GM12865 (cell line): ENCODE data around the gene AGAP5.

Experiments
- DNase-seq: peaks from one replicate; pipeline ENCODE4 v3.0.0; 2010; ENCODE audit warnings: low read depth
- H3K4me3 ChIP-seq: 2 replicates; pipeline ENCODE4 v1.5.1; 2011; ENCODE audit warnings: mild to moderate bottlenecking, low read depth, low read length, control low read depth
- CTCF ChIP-seq: IDR thresholded peaks from 2 replicates; pipeline ENCODE4 v1.5.1; 2011; ENCODE audit warnings: low read length, control low read depth, low read depth, inconsistent platforms; ENCODE audit not compliant: insufficient read depth; ENCODE audit errors: missing control alignments

Gene AGAP5

DNA sequence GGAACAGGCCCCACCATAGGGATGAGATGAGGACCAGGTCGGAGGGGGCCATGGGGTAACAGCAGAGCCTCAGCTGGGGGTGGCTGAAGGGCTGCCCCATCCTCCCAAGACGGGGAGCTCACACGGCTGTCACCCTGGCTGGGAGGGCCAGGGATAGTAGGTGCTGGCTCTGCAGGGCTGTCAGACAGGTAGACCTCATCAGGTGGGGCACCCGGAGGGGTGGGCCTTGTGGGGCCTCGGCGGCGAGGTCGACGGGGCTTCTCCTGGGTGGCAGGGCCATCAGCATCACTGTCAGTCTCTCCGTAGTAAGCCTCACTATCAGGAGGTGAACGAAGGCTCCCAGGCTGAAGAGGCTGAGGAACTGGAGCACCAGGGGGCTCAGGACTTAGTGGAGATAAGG lies 44.7 kb downstream of the AGAP5 start:
- no peak overlapping the region for H3K4me3 ChIP-seq
- DNase-seq: no peak
- TF ChIP-seq CTCF: no peak

DNA sequence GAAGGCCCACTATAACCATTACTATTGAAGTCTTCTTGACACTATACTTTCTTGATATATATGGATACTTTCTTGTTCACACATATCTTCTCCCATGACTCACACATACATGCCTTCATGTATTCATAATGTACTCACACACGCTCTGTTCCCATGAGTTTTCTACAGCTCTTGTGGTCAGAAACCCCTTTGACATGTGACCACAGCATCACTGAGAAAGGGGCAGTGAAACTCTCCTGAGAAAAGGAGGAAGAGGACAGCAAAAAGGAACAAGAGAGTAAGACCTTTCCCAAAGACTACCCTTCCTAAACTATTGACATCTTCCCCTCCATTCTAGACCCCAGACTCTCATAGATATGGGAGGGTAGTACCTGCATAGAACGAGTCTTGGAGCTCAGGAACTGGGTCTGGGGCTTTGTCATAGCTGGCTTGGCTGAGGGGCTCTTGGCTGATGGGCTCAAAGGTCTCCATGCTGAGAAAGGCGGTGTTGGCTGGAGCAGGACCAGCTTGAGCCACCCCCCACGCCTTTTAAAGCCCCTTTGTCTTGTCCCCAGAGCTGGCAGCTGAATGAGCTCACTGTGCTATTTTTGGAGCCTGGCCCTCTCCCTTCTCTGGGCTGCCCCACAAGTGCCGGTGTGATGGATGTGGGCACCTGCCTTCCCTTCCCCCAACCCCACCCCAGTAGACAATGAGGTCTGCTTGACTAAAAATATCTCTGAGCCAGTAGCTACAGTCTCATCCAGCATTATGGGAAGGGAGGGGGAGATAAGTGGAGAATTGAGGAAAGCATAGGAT lies 47.2 kb downstream of the AGAP5 start:
- H3K4me3 ChIP-seq: peak overlapping the region; percentile 22; the same call in 1 of the 2 replicates
- peak; percentile 79 for DNase-seq
- no peak for TF ChIP-seq CTCF

GRCh38 chr10:73649876-73650536 lies 47.9 kb downstream of the AGAP5 start:
- TF ChIP-seq CTCF: no peak
- DNase-seq: no peak
- no peak overlapping the region; the same call in 1 of the 2 replicates for H3K4me3 ChIP-seq

DNA sequence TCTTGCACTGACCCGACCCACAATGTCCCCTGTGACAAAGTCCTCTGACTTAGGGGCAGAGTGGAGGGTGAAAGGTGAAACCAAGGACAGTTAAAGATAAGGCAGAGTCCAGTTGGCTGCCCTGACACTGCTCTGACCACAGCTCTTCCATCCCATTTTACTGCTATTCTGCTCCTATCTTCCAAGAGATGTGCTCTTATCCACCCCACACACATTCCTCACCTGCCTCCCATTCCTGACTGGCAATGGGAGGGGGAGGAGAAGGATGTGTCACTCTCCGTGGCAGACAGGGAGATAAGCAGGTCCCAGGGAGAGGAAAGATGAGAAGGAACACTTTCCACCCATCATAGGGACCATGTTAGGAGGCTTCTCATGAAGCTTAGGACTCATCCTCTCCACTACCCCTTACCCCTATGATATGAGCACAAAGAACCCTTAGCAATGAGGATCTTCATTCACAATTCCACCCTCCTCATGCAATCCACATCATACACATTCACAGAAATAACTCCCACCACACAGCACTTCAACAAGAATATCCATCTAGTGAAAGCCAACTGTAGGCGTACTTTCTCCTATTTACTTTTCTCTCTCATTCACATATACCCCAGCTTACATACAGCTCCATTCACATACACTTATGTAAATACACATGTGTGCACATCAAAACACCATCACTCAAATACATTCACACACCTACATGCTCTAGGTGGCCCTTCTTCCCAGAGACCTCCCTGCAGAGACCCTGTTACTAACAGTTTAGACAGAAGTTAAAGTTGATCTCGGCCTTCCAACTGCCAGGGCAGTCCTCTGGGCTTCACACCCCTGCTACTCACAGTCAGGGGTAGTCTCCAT lies 48.7 kb downstream of the AGAP5 start:
- H3K4me3 ChIP-seq: peak overlapping the region; percentile 4; the same call in 1 of the 2 replicates
- no peak for TF ChIP-seq CTCF
- no peak for DNase-seq

- DNase-seq: no peak
- H3K4me3 ChIP-seq: peak overlapping the region; percentile 48
Measured at GRCh38 chr10:73647875-73648651, 49.8 kb downstream of the AGAP5 start.

More at GRCh38 chr10:73647875-73648651, 49.8 kb downstream of the AGAP5 start:
- TF ChIP-seq CTCF: no peak
